ENCODE data around the gene MCOLN1. TPM values are rescaled to one million over a fixed set of nuclear protein-coding genes. Genes with fewer than 3 reads are reported as not detected.
A peak's percentile ranks its signal among the peaks of the same experiment; 100 is the strongest.

MCOLN1 gene
- total and polyA plus RNA-seq, 2 donors (not counting 3 experiments of a cell fraction or from before 2014, with no cell fraction given) = 23.0 to 60.9 TPM

DNA sequence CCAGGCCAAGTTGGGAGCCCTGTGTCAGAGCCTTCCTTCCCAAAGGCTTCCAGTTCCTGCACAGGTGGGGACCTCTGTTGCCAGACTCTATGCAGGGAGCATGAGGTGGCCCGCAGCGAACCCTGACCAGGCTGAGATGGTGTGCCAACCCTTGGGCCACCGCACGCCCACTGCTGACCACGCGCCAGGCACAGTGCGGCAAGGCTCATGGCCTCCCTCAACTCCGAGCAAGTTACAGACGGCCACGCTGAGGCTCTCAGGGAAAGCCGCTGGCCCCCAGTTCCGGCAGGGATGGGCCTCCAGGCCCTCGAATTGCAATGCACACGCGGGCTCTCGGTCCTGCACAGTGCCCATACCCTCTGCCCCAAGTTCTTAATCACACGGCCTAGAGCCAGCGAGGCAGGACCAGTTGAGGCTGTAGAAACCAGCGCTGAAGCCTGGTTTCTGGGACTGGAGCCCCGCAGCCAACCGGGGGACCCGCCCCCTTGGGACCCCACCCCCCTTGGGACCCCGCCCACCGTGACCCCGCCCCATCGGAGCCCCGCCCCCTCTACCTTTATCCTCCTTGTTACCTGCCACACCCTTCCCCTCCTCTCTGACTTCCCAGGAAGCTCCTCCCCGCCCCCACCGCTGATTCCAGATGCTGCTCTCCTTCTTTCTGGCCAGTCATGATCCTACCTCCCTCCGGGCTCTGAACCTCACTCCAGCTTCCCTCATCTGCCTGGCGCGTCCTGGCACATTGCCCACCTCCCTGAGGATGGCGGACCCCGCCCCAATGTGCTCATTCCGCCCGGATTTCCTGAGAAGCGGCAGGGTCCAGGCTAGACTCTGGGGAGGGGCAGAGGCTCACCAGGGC, 39.6 kb upstream of the MCOLN1 start:
- no peaks in the 10 kb centered on the region for H3K9me1 ChIP-seq (replicated peaks; ENCODE audit: control insufficient read depth, extremely low read depth, insufficient read depth, low read length)
- H3K4me2 ChIP-seq (ENCODE audit: insufficient read depth, low read length) = no peak overlapping the region
- DNase-seq (ENCODE audit: low read depth, low spot score) = no peak
- H3K36me3 ChIP-seq (ENCODE audit: control insufficient read depth in 2 of 2, extremely low read depth in 1 of 2, insufficient read depth in 2 of 2, low read length in 2 of 2) = no peaks in the 10 kb centered on the region
- no peak overlapping the region for H3K9ac ChIP-seq (replicated peaks; ENCODE audit: extremely low read depth, insufficient read depth, low read length)
- no peaks in the 10 kb centered on the region for H4K20me1 ChIP-seq (replicated peaks; ENCODE audit: control insufficient read depth, extremely low read depth, insufficient read depth, low read length)
- POLR2A ChIA-PET = interaction anchor here (0.6 kb wide), 1 partner anchor 8 kb away, joined by 4 read pairs; no protein-coding TSS in a partner anchor
- no peak overlapping the region for H3K27ac ChIP-seq (ENCODE audit: insufficient read depth, low read depth, low read length)
- intact Hi-C loops (cut with micrococcal nuclease) (no loop called here), dilution Hi-C loops (cut with MboI; ENCODE audit: extremely low pct_ligation_motif_present, low sequenced_read_pairs) (no loop called here)
- CTCF ChIA-PET = interaction anchor here (0.8 to 0.9 kb wide), 2 partner anchors 14 to 86 kb away, joined by 3 to 6 read pairs; a partner anchor contains a TSS
- H3K9me3 ChIP-seq (replicated peaks; ENCODE audit: control insufficient read depth, insufficient read depth, low read length) = no peaks in the 10 kb centered on the region
- BruUV-seq (replicated peaks) = no TSS peak
- no peak for FAIRE-seq
- peak overlapping the region; percentile 67 for H2AFZ ChIP-seq (ENCODE audit: low read depth, low read length)
- no peaks in the 10 kb centered on the region for H3K4me1 ChIP-seq (ENCODE audit: control insufficient read depth, extremely low read depth, insufficient read depth, low read length)
- H3K79me2 ChIP-seq (ENCODE audit: control insufficient read depth, insufficient read depth, low read length) = no peaks in the 10 kb centered on the region
- no peaks in the 10 kb centered on the region for H3K27me3 ChIP-seq (ENCODE audit: control insufficient read depth in 2 of 2, insufficient read depth in 2 of 2, low read length in 2 of 2)
- no peak overlapping the region for H3K4me3 ChIP-seq (replicated peaks in 1 of 3; ENCODE audit: insufficient read depth in 1 of 3, low read depth in 1 of 3, low read length in 3 of 3)
- TF ChIP-seq MYC (IDR thresholded peaks at IDR 0.05; ENCODE audit: low read depth, low read length) = no peak

DNA sequence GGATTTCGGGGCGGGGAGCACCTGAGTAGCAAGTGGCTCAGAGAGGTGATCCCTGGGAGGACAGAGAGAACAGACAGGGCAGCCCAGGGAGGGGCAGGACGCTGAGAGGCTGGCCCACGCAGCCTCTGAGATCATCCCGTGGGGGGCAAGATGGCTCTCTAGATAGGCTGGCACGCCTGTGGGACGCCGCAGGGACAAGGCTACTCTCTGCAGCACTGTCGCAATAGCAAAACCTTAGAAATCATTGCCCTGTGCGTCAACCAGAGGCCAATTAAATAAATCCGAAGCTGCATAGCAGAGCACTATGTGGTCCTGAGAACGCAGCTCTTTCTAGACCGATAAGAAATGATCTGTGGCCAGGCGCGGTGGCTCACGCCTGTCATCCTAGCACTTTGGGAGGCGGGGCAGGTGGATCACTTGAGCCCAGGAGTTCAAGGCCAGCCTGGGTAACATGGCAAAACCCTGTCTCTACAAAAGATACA, 38.7 kb upstream of the MCOLN1 start:
- ChIA-PET CTCF (no interaction called here), POLR2A (no interaction called here)
- Histone ChIP-seq H3K9me3 (replicated peaks; ENCODE audit: control insufficient read depth, insufficient read depth, low read length) (no peaks in the 10 kb centered on the region), H3K4me1 (ENCODE audit: control insufficient read depth, extremely low read depth, insufficient read depth, low read length) (no peaks in the 10 kb centered on the region), H4K20me1 (replicated peaks; ENCODE audit: control insufficient read depth, extremely low read depth, insufficient read depth, low read length) (no peaks in the 10 kb centered on the region), H3K27ac (ENCODE audit: insufficient read depth, low read depth, low read length) (no peak overlapping the region), H3K4me2 (ENCODE audit: insufficient read depth, low read length) (no peak overlapping the region), H3K4me3 (replicated peaks in 1 of 3; ENCODE audit: insufficient read depth in 1 of 3, low read depth in 1 of 3, low read length in 3 of 3) (no peak overlapping the region), H3K9me1 (replicated peaks; ENCODE audit: control insufficient read depth, extremely low read depth, insufficient read depth, low read length) (no peaks in the 10 kb centered on the region), H3K36me3 (ENCODE audit: control insufficient read depth in 2 of 2, extremely low read depth in 1 of 2, insufficient read depth in 2 of 2, low read length in 2 of 2) (no peaks in the 10 kb centered on the region), H3K27me3 (ENCODE audit: control insufficient read depth in 2 of 2, insufficient read depth in 2 of 2, low read length in 2 of 2) (no peaks in the 10 kb centered on the region), H3K9ac (replicated peaks; ENCODE audit: extremely low read depth, insufficient read depth, low read length) (no peak overlapping the region), H3K79me2 (ENCODE audit: control insufficient read depth, insufficient read depth, low read length) (no peaks in the 10 kb centered on the region), H2AFZ (ENCODE audit: low read depth, low read length) (no peak overlapping the region)
- no peak for DNase-seq (ENCODE audit: low read depth, low spot score)
- TF ChIP-seq EZH2 (IDR thresholded peaks at IDR 0.05; ENCODE audit: borderline replicate concordance, low read depth, low read length, severe bottlenecking) (no peak), GATA2 (IDR thresholded peaks at IDR 0.05; ENCODE audit: insufficient read depth, insufficient read length, low read depth, low read length) (no peak), MYC (IDR thresholded peaks at IDR 0.05; ENCODE audit: low read depth, low read length) (no peak), FOS (IDR thresholded peaks at IDR 0.05; ENCODE audit: borderline replicate concordance, insufficient read depth, low read length) (no peak), POLR2AphosphoS5 (IDR thresholded peaks at IDR 0.05; ENCODE audit: insufficient read depth, low read depth, low read length) (no peak), JUN (IDR thresholded peaks at IDR 0.05; ENCODE audit: borderline replicate concordance, insufficient read depth, insufficient read length, low read depth) (no peak), POLR2A (IDR thresholded peaks at IDR 0.05; ENCODE audit: low read depth, low read length) (no peak)
- TF ChIP-seq, protein P1, sequence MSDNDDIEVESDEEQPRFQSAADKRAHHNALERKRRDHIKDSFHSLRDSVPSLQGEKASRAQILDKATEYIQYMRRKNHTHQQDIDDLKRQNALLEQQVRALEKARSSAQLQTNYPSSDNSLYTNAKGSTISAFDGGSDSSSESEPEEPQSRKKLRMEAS (IDR thresholded peaks at IDR 0.05; ENCODE audit: insufficient read depth, insufficient read length) = no peak
- TF ChIP-seq, protein P2, sequence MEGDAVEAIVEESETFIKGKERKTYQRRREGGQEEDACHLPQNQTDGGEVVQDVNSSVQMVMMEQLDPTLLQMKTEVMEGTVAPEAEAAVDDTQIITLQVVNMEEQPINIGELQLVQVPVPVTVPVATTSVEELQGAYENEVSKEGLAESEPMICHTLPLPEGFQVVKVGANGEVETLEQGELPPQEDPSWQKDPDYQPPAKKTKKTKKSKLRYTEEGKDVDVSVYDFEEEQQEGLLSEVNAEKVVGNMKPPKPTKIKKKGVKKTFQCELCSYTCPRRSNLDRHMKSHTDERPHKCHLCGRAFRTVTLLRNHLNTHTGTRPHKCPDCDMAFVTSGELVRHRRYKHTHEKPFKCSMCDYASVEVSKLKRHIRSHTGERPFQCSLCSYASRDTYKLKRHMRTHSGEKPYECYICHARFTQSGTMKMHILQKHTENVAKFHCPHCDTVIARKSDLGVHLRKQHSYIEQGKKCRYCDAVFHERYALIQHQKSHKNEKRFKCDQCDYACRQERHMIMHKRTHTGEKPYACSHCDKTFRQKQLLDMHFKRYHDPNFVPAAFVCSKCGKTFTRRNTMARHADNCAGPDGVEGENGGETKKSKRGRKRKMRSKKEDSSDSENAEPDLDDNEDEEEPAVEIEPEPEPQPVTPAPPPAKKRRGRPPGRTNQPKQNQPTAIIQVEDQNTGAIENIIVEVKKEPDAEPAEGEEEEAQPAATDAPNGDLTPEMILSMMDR (IDR thresholded peaks at IDR 0.05; ENCODE audit: extremely low read depth in 1 of 2, insufficient read depth in 1 of 2, low read depth in 1 of 2, low read length in 2 of 2) = no peak
- dilution Hi-C loops (cut with MboI; ENCODE audit: extremely low pct_ligation_motif_present, low sequenced_read_pairs) = no loop called here
- BruUV-seq (replicated peaks) = no TSS peak
- intact Hi-C loops (cut with micrococcal nuclease) = no loop called here
- no peak for FAIRE-seq
